ENCODE measurements around the gene SETD6.

- TF ChIP-seq CTCF (IDR thresholded peaks at IDR 0.05): no peak
- TF ChIP-seq TCF12 (IDR thresholded peaks at IDR 0.05): no peak
- TF ChIP-seq POLR2AphosphoS5 (IDR thresholded peaks at IDR 0.05; ENCODE audit: low read depth, low read length): no peak
- TF ChIP-seq EZH2phosphoT487 (IDR thresholded peaks at IDR 0.05; ENCODE audit: borderline replicate concordance, low read depth): no peak
- no peak for TF ChIP-seq EP300 (IDR thresholded peaks at IDR 0.05; ENCODE audit: borderline replicate concordance in 1 of 2, low read depth in 1 of 2, low read length in 1 of 2)
- TF ChIP-seq USF2 (IDR thresholded peaks at IDR 0.05; ENCODE audit: borderline replicate concordance, low read depth, low read length): no peak
- TF ChIP-seq CHD2 (IDR thresholded peaks at IDR 0.05; ENCODE audit: low read length, partially characterized antibody): no peak
- TF ChIP-seq MXI1 (IDR thresholded peaks at IDR 0.05; ENCODE audit: low read depth, low read length): no peak
- TF ChIP-seq PBX3 (IDR thresholded peaks at IDR 0.05): no peak
Observed at GRCh38 chr16:58472266-58472665, 43.1 kb upstream of the SETD6 start.
